M059J (cell line): ENCODE results near the gene BDKRB2. TPM values are rescaled to one million over a fixed set of nuclear protein-coding genes. Genes with fewer than 3 reads are reported as not detected.

ENCODE experiments used
- DNase-seq: peaks from one replicate; pipeline ENCODE4 v3.0.0-alpha.2; 2012; ENCODE audit warnings: low read depth
- total RNA-seq: library from RNA; depleted of rRNA; stranded (reverse); fragments of >200 nt; shearing (Covaris generic); gene quantifications from 2 replicates; pipeline ENCODE4 v1.2.3, GENCODE V29; 2014

The BDKRB2 gene
- total RNA-seq, 1 experiment from 2014 or later = 3.8 TPM

- DNase-seq = peak; percentile 25
Measured at GRCh38 chr14:96197969-96198368, 6.7 kb upstream of the BDKRB2 start.

DNA sequence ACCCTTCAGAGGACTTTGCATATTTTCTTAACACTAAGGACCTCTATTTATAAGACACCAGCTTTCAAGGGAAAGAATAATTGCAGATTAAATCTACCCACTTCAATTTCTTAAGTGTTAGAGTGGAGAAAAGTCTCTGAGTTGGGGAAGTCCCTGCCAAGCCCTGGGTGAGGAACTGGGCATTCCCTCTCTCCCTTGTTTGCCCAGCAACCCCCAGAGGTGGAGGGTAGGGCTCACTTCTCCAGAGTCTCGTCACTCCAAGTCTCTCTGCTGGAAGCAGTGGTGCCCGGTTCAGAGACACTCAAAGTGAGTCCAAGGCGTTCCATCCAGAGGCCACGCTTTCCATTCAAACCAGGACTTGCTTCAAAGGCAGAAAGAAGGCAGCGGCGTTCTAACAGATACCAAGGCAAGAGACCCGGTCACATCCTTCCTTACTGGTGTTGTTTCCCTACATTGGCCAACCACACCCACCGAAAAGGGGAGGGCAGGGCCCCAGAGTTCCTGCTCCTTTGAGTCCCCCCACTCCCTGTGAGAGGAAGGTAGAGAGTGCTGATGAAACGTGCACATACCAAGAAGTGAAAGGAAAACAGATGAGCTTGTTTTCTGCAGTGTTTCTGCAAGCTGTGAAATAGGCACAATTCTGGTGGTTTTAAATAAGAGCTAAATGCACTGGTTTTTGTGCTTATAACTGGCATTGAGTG, 6.1 kb upstream of the BDKRB2 start:
- peak; percentile 27 for DNase-seq

DNA sequence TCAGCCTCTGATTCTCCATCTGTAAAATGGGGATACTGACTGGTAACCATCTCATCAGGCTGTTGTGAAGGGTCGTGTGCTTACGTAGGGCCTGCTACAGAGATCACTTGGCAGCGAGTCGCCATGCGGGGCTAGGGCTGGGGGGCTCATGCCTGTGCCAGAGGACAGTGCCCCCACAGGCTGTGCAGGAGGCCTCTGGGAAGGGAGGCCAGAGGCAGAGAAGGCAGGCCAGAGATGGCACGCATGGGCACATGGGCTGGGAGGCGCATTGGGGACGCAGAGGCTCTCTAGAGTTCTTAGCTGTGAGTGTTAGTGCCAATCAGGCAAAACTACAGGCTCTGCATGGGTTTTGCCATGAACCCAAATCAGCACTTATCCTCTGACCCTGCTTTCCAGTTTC, 3.5 kb upstream of the BDKRB2 start:
- DNase-seq = no peak

DNA sequence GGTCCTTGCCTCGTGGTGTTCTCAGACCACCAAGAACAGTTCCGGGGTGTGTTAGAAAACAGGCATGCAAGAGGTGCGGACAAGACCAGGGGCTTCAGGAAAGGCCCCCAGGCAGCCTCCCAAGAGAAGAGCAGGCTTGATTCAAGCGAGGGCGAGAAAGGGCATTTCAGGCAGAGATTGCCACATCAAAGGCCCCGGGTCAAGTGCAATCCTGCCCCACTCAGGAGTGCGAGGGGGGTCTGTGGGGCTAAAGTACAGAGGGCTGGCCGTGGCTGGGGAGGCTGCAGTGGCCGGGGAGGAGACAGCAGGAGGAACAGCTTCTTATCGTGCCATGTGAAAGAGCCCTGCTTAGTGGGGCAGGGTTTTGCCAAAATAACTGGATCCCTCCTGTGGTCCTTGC, 2.7 kb upstream of the BDKRB2 start:
- DNase-seq = no peak

- DNase-seq = peak; percentile 39
Measured at GRCh38 chr14:96202441-96203094, 2.1 kb upstream of the BDKRB2 start.

DNA sequence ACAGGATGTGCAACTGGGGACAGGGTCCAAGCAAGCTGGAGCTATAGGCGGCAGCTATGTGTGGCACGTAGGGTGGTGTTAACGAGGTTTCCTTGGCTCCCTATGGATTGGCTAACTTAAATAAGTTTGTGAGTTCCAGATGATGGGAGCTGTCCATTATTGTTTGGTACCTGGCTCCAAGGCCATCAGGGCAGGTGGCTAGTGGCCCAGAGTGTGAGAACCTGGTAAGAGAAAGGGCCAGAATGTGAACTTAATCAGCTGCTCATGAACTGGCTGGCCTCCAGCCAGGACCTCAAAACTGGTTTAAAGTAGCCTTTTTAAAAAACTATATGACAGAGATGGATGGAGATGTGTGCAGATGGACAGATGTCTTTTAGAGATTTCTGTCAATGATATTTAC, 1.5 kb upstream of the BDKRB2 start:
- DNase-seq = no peak

- DNase-seq = peak; percentile 48
Measured at GRCh38 chr14:96203635-96204034, 1.0 kb upstream of the BDKRB2 start.

GRCh38 chr14:96205059-96205977, 679 bp downstream of the BDKRB2 start:
- no peak for DNase-seq

DNA sequence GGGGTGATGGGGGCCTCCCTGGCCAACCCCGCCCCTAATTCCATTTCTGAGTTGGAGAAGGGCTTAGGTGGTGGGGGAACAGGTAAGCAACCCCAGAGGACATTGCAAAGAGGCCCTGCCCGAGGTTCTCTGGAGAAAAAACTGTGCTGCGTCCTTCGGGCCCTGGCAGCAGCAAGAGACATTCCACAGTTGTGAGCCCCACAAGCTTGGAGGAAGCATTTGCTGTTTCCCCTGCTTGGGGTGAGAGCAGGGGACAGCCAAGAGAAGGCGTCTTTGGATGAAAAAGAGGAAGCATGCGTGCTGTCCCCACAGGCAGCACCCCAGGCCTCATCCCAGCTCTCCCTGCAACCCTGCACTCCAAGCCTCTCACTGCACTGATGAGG, 1.3 kb downstream of the BDKRB2 start:
- no peak for DNase-seq

DNA sequence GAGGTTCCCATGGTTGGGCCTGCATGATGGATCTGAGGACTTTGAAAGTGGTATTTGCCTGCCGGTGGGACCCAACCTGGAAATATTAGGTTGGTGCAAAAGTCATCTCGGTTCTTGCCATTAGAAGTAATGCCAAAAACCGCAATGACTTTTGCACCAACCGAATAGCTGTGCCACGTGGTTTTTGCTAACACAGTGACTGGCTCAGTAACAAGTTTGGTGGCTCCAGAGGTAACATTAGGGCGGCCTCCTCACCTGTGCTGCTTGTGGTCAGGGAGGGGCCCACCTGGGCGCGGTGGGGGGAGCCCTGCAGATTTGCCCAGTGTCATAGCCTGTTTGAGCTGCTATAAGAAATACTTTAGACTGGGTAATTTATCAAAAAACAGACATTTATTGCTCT, 1.8 kb downstream of the BDKRB2 start:
- no peak for DNase-seq

DNA sequence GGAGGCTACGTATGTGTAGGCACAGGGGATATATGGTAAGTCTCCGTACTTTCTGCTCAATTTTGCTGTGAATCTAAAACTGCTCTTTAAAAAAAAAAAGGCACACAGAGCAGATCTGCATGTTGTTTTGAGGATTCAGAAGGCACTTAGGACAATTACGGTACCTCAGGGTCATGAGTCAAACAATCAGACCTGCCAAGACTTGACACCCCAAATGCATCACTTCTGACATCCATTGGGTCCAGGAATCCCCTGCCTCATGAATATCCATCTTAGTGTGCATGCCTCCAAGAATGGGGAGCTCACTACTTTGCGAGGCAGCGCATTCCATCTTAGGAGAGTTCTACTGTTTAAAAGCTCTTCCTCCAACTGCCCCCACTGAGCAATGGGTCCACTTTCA, 3.0 kb downstream of the BDKRB2 start:
- no peak for DNase-seq

- DNase-seq = no peak
Measured at GRCh38 chr14:96208739-96209138, 4.1 kb downstream of the BDKRB2 start.

- DNase-seq = no peak
Measured at GRCh38 chr14:96212140-96212539, 7.5 kb downstream of the BDKRB2 start.

DNA sequence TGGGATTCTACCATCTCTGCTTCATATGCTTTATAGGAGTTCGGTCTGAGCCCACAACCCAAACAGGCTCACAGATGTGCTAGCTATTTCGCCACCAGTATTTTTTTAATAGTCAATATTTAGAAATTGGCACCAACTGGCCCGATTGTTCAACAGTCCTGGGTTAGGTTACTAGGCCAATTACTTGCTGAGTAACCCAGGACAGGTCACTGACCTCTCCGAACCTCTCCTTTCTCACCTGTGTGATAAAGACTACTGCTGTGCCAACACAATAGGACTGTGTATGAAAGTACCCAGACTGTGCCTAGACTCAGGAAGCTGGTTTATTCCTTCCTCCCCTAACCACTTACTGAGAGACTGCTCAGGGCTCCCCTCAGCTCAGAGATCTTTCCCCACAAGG, 8.3 kb downstream of the BDKRB2 start:
- no peak for DNase-seq

GRCh38 chr14:96213871-96214465, 9.3 kb downstream of the BDKRB2 start:
- DNase-seq = no peak

DNA sequence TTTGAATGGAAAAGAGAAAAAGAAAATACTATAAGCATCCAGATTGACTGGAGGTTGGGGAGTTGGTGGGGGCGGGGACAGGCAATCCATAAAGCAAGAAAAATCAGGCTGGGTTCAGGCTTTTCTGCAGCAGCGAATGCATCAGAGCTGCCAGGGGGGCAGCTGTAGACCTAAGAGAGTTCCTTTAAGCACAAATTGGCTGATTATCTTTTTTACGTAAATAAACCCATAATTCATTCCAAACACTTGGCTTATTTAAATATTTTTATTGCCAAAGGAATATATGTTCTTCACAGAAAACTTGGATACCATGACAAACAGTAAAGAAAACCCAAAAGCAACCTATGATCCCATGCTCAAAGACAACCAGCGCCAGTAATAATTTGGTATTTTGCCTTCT, 10.2 kb downstream of the BDKRB2 start:
- no peak for DNase-seq

- no peak for DNase-seq
Measured at GRCh38 chr14:96215452-96216244, 11.0 kb downstream of the BDKRB2 start.

DNA sequence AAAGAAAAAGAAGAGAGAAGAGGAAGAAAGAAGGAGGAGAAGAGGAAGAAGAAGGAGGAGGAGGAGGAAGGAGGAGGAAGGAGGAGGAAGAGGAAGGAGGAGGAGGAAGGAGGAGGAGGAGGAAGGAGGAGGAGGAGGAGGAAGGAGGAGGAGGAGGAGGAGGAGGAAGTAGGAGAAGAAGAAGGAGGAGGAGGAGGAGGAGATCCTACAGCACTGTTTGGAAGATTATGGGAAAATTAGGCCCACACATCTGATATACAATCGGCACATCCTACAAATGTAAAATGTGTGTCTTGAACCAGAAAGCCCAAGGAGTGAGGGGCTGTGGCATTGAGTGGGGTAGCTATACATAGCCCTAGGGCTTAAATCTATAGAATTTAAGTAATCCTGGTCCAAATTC, 12.0 kb downstream of the BDKRB2 start:
- DNase-seq = no peak

- DNase-seq = no peak
Measured at GRCh38 chr14:96217376-96217913, 12.8 kb downstream of the BDKRB2 start.

- DNase-seq = no peak
Measured at GRCh38 chr14:96221109-96221650, 16.5 kb downstream of the BDKRB2 start.

GRCh38 chr14:96221841-96222240, 17.2 kb downstream of the BDKRB2 start:
- no peak for DNase-seq
